ENCODE results near the gene ELMO1.

ELMO1 gene

DNA sequence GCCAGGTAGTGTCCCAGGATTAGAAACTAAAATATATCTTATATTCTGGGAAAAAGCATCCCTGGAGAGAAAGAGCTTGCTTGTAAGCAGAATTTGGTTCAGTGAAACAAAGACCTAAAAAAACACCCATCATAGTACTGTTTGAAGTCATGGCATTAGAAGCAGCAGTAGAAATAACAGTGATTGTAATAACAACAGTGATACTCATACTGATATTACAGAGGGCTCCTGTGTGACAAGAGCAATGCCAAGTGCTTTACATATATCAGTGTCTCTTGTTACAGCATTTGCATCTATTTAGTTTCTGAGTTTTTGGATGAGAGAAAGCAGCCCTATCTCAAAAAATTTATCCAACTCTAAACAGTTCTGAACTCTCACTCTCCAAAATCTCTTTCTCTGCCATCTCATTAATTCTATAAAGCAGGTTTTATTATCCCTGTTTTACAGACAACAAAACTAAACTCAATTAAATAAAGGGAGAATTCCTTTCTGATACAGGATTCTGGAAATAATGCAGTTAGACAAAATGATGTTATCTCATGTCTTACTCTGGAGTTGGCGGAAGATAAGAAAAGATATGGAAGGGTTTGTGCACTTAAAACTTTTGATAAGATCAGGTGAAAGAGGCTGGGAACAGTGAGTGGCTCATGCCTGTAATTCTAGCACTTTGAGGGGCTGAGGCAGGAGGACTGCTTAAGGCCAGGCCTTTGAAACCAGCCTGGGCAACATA, 577.9 kb downstream of the ELMO1 start:
- in situ Hi-C loops (cut with MboI; ENCODE audit: low sequenced_read_pairs) = no loop called here

DNA sequence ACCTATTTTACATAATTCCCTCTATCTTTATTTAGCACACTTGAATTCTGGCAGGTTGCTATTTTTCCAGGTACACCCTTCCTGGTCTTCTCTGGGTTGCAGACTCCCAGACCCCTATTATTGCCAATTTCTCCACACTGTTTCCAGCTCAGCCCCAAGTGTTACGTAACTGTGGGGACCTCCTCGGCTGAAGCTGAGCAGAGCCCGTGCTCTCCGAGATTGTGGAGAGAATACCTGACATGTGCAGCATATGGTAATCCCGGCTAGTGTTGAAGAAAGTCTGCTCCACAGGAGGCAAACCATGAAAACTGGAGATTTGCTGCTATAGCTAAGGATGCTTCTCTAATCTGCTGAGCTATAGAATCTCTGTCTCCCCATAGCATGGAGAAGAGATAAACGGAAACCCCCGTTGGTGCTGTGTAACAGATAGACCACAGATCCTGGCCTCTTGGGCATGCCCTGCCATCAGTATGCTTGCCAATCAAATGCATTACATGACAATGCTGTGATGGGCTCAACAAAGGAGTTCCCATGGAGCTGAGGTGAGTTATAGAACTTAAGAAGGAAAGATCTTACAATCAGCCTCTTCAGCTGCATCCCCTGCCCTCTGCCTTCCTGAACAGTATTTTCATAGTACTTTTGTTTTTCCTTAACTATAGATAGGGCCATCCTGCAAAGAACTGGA, 579.8 kb downstream of the ELMO1 start:
- in situ Hi-C loops (cut with MboI; ENCODE audit: low sequenced_read_pairs) = no loop called here

DNA sequence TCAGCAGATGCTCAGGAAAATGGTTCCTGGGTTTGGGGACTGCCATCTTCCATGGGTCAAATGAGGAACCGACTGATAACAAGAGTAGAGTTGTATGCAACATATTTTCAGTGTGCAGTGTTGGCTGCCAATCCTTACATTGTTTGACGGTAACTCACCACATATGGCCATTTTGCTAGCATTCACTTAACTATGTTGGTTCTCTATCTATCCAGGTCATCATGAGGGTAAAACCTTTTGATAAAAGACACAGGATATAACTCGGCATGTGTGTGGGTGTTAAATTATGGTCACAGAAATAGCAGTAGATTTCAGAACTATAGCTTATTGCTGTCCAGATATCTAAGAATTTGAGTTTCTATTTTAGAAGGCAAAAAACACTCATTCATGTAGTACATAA, 583.6 kb downstream of the ELMO1 start:
- in situ Hi-C loops (cut with MboI; ENCODE audit: low sequenced_read_pairs) = no loop called here

DNA sequence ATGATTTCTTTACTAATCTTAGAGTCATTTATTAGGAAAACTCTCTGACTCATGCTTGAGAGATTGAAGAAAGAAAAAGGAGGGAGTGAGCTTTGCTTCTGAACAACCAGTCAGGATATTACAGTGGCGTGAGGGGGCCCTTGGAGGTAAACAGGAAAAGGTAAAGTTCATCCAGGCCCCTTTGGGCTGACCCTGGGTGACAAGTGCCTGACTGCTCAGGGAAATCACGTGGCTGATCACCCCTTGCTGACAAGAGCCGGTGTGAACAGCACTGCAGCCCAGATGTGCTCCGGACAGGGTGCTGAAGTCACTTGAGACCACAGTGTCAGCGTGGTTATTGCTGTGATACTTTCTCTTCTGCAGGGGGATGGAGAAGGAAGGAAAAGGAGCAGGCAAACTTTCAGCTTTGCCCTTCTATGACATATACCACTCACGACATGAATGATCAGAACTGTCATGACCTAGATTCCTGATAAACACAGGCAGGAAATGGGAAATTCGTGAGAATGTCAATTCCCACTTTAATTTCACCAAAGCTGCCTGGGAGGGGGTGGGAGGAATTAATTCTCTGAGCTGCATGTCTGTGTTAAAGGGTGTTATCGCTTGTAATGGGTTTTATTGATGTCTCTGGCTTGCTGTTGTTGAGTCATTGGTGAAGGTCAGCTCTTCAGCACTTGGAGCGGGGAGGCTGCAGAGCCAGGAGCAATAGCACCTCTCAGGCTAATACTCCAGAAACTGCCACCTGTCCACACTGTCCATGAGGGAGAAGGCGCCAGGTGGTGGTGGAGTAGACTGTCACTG, 584.6 kb downstream of the ELMO1 start:
- in situ Hi-C loops (cut with MboI; ENCODE audit: low sequenced_read_pairs) = no loop called here

DNA sequence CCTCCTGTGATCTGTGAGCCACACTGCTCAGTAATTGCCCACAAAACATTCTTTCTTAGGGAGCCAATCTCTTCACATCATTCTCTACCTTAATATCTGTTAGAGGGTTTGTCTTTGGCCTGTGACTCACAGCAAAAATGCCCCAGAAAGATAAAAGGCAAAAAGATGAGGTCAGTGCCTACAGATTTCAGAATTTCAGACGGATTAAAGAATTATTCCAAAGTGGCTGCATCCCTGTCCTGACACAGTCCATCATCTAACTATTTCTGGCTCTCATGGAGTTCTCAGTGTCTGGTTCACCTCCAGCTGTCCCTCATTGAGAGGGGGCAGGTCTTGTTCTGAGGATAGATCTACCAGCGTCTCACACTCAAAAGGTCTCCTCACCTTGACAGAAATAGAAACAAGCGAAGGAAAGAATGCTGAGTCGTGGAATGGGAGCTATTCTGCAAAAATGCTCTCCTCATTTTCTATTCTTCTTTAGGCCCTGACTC, 585.8 kb downstream of the ELMO1 start:
- in situ Hi-C loops (cut with MboI; ENCODE audit: low sequenced_read_pairs) = no loop called here

DNA sequence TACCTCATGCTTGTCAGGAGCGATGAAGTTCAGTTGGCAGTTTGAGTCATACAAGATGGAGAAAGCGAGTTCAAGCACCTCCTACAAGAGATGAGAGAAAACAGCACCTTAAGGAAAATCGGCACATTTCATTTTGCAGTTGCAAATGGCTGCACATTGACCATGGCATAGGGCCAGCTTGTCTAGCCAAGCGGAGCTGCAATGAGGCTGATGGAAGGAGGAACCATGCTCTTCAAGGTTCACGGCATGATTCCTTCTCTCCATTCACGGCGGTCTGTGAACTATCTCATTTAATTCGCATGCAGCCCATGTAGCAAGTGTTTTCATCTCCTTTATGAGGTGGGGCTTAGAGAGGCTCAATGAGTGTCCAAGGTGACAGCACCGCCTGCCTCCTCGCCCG, 587.0 kb downstream of the ELMO1 start:
- in situ Hi-C loops (cut with MboI; ENCODE audit: low sequenced_read_pairs) = no loop called here

DNA sequence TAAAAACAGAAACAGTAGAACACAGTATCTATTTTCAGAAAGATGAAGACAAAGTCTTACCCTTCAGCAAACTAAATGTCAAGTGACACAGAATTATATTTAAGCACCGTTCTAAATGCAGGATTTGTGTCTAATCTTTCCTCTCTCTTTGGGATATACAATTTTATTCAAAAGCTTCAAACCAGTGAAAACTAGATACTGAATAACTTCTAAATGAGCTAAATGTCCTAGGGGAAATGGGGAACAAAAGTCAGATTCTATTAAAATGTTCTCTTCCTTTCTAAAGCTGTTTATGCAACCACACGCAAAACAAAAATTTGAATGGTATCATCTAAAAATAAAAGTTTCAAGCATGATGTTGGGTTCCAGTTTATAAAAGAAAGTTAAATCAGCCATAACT, 588.0 kb downstream of the ELMO1 start:
- in situ Hi-C loops (cut with MboI; ENCODE audit: low sequenced_read_pairs) = no loop called here

DNA sequence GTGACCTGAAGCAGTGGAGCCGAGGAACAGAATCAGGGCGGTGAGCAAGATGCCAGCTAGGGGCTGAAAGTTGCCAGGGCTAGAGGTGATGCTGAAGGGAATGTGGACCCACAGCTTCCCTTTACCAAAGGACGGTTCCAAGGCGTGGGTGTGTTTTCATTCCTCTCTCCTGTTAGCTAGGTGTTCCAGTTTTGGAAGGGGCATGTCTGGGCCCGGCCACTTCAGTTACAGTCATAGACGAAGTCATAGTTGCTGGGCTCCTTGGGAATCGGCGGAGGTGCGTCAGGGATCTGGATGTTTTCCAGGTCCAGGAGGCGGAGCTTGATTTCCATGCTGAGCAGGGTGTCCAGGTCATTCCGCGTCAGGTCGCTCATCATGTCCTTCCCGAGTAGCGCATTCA, 593.3 kb downstream of the ELMO1 start:
- in situ Hi-C loops (cut with MboI; ENCODE audit: low sequenced_read_pairs) = no loop called here

DNA sequence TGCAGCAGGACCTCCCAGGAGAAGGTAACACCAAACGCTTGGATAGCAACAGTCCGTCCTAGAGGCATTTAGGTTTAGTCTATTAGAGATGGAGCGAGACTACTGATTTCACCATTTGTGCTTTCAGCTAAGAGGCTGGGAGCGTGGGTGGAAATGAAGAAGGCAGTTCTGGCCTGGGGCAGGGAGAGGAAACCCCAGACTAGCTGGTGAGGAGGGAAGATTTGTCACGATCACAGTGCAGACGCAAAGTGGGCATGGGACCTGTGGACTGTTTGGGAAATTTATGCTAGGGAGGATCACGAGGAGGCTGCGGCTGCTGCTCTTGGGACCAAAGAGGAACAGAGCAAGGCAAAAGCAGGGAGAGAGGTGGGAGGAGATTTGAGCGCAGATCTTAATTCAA, 594.0 kb downstream of the ELMO1 start:
- in situ Hi-C loops (cut with MboI; ENCODE audit: low sequenced_read_pairs) = no loop called here

DNA sequence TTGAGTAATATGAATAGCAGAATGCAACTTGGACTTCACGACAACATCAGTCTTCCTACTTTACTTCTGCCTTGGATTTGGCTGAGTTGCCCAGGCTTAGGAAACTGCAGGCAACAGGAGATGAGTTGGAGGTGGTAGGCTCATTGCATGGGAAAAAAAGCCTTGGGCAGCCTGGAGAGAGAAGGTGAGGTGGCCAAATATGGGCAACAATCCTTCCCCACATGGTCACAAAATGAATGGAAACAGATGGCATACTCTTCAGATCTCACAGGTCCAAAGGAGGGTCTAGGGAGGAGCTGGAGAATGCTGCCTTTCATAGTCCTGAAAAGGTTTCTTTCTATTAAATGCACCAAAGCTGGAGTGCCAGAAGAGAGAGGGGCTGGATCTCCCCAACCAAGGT, 595.7 kb downstream of the ELMO1 start:
- in situ Hi-C loops (cut with MboI; ENCODE audit: low sequenced_read_pairs) = no loop called here

DNA sequence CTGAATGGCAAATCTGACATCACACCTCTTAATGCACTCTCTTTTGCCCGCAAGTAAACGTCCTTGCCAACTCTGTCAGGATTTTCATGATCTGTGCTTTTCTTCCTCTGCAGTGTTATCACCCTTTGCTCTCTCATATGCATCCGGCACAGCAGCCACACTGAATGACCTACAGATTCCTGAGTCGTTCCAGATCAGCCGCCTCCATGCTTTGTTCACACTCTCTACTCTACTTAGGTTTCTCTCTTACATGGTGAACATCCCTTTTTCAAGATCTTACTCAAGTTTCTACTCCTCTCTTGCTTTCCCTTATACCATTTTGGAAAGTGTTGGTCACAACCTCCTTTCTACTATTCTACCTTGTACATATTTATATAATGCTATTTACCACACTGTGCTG, 596.6 kb downstream of the ELMO1 start:
- in situ Hi-C loops (cut with MboI; ENCODE audit: low sequenced_read_pairs) = no loop called here

DNA sequence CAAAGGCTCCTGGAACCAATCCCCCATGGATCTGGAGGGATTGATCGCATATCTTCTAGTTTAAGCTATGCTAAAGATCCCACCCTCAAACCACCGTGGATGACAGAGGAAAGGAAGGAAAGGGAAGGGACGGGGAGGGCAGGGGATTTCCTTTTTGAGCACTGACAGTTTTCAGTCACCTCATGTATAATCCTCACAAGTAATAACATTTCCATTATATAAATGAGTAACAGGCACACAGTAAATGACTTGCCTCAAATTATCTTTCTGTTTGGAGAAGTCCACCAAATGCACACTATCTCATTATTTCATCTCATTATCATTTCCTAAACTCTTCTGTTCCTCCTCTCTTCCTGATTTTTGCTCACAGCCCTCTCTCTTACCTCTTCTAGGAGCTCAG, 597.3 kb downstream of the ELMO1 start:
- in situ Hi-C loops (cut with MboI; ENCODE audit: low sequenced_read_pairs) = no loop called here

DNA sequence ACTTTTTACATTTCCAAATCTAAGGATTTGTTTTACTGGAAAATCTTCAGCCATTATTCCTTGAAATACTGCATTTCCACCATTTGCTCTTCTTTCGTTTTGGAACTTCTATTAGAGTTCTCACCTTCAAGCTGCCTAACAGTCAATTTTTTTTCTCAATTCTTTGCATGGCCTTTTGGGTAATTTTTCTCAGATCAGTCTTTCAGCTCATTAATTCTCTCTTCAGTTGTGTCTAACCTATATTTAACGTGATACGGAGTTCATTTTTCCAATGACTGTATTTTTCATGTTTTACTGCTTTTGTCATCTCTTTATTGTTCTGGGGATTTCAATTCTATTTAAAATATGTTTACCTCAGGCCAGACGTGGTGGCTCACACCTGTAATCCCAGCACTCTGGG, 600.7 kb downstream of the ELMO1 start:
- in situ Hi-C loops (cut with MboI; ENCODE audit: low sequenced_read_pairs) = no loop called here

DNA sequence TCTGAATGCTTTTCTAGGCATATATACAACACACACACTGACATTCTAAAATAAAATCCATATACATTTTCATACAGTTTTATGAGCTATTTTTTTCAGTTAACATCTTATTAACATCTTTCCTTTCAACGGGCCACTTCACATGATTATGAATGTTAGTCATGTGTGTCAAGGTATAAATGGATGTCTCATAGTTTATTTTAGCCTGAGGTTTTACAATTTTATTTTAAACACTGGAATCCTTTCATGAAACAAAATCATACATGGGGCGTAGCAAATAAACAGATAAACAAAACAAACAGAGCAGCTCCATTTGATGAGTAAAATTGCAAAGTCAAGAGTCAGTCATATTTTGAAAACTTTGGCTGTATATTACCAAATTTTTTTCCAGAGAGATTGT, 604.3 kb downstream of the ELMO1 start:
- in situ Hi-C loops (cut with MboI; ENCODE audit: low sequenced_read_pairs) = no loop called here

DNA sequence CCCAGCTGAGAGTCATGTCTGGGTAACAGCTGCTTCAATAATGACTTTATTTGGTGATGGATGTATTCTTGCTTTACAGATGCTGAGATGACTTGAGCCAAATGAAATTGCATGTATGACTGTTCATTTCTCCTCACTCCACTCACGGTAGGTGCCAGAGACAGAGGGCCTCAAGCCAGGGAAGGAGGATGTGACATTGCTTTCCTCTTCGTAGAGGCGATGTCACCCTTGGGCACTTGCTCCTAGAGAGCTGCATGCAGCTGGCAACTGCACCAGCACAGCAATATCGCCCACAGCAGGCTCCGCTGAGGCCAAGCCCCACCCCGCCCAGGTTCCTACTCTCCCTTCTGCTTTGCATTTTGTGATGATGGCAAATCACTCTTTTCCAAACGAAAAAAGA, 607.8 kb downstream of the ELMO1 start:
- in situ Hi-C loops (cut with MboI; ENCODE audit: low sequenced_read_pairs) = no loop called here

DNA sequence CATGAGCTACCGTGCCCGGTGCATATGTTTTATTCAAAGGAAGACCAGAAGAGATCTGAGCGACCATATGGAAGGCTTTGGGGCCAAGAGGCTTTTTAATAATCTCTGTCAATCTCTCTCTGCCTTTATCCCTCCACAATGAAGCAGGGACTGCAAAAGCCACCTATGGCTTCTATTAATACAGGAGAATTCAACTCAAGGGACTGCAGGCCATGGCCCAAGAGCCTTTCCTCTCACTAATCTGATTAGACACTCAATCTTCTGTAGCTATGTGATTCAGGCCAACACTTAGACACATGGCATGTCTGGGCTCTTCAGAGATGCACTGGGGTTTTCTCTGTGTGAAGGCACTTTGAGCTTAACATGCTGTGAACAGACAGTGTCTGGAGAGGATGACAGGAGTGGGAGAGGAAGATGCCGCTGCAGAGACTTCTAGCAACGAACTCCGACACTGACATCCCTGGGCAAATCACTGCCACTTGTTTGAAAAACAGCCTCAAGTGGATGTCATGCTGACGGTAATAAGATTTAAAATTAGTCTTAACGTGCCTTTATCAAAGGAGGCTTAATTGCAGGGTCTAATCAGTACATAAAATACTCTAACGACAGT, 609.9 kb downstream of the ELMO1 start:
- in situ Hi-C loops (cut with MboI; ENCODE audit: low sequenced_read_pairs) = no loop called here

DNA sequence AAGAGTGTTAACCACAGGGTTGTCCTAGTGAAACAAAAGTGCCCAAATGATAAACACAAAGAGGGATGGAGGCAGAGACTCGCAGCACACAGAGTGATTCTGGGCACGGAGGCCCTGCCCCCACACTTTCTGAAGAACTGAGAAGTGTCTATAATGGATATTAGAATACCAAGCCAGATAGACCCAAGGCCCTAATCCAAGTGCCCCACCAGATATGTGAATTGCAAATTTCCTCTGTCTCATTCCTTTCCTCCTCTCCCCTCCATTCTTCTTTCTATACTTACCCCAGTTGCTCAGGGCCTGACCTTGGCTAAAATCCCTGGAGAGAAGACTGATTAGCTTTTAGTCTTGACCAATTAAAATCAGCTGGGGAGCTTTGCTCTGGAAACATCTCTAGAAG, 617.6 kb downstream of the ELMO1 start:
- in situ Hi-C loops (cut with MboI; ENCODE audit: low sequenced_read_pairs) = no loop called here

DNA sequence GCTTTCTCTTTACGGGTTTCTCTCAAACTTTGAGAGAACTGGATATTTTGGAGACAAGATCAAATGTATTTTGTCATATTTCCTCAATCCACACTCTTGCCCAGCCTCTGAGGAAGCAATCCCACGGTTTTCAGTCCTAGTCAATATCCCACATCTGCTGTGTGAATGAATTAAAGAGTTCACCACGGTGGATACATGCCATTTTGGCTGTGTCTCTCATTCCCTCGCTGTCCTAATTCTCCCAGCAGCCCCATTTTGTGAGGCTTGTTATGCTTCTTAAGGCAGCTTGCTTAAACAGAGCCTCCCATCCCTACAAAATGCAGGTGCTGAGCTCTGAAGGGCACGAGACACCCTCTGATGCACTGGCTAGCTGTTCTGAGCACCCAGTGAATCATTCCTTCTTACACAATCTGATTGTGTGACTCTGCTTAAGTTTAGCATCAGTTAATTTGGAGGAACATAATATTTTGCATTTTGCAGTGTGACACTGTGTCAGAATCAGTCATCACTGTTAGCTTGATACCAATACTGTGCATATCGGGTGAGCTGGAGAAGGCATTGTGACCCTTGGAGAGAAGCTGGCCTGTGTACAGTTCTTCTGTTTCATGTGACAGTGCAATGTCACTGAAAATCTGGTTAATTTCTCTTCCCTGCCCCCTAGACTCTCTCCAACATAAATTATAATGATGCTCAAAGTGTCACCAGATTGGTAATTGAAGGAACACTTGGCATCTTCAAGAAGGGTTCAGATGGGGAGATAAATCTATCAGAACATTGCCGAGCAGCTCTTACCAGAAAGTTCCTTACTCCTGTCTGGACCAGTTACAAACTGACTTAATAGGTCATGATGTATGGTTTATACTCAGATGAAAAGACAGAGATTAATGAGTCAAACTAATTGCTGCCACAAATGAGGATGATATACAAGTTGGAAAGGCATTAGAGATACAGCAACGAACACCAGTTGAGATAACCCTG, 620.6 kb downstream of the ELMO1 start:
- in situ Hi-C loops (cut with MboI; ENCODE audit: low sequenced_read_pairs) = no loop called here

DNA sequence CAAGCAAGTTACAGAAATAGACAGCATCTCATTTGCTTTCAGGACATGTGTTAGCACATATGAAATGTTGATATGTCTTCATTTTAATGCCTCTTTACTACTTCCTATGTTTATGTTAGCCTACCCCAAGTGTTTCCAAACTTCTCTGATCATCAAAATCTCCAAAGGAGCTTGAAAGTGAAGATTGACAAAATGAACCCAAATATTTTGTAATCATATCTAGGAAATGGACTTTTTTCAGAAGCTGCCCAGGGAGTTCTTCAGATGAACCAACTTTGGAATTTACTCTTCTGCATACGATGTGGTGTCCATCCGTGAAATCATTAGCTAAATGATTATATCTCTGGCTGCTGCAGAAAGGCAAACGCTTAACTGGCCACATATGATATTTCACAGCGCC, 623.2 kb downstream of the ELMO1 start:
- in situ Hi-C loops (cut with MboI; ENCODE audit: low sequenced_read_pairs) = no loop called here

DNA sequence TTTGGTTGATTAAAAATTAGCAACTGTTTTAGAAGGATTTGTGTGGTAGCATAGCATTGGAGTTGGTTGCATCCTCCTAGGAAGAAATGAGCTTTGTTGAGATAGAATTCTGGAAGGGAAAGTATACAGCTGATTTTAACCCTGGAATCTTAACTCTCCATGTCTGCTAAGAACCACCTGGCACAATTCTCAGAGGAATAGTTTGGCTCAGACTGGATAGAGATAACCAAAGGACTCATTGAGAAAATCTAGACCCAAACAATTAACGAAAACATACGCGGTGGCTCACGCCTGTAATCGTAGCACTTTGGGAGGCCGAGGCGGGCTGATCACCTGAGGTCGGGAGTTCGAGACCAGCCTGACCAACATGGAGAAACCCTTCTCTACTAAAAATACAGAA, 625.3 kb downstream of the ELMO1 start:
- in situ Hi-C loops (cut with MboI; ENCODE audit: low sequenced_read_pairs) = no loop called here

Data from hTERT RPE-1 (cell line).